GM21619 (cell line): ENCODE data around the gene DOCK3.

Experiments used
- ATAC-seq: cut with Tn5 transposase; IDR thresholded peaks from one replicate; pipeline ENCODE4 v1.9.1; 2021; ENCODE audit not compliant: unreplicated experiment

DOCK3 gene, protein sequence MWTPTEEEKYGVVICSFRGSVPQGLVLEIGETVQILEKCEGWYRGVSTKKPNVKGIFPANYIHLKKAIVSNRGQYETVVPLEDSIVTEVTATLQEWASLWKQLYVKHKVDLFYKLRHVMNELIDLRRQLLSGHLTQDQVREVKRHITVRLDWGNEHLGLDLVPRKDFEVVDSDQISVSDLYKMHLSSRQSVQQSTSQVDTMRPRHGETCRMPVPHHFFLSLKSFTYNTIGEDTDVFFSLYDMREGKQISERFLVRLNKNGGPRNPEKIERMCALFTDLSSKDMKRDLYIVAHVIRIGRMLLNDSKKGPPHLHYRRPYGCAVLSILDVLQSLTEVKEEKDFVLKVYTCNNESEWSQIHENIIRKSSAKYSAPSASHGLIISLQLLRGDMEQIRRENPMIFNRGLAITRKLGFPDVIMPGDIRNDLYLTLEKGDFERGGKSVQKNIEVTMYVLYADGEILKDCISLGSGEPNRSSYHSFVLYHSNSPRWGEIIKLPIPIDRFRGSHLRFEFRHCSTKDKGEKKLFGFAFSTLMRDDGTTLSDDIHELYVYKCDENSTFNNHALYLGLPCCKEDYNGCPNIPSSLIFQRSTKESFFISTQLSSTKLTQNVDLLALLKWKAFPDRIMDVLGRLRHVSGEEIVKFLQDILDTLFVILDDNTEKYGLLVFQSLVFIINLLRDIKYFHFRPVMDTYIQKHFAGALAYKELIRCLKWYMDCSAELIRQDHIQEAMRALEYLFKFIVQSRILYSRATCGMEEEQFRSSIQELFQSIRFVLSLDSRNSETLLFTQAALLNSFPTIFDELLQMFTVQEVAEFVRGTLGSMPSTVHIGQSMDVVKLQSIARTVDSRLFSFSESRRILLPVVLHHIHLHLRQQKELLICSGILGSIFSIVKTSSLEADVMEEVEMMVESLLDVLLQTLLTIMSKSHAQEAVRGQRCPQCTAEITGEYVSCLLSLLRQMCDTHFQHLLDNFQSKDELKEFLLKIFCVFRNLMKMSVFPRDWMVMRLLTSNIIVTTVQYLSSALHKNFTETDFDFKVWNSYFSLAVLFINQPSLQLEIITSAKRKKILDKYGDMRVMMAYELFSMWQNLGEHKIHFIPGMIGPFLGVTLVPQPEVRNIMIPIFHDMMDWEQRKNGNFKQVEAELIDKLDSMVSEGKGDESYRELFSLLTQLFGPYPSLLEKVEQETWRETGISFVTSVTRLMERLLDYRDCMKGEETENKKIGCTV (N-terminal part only)

DNA sequence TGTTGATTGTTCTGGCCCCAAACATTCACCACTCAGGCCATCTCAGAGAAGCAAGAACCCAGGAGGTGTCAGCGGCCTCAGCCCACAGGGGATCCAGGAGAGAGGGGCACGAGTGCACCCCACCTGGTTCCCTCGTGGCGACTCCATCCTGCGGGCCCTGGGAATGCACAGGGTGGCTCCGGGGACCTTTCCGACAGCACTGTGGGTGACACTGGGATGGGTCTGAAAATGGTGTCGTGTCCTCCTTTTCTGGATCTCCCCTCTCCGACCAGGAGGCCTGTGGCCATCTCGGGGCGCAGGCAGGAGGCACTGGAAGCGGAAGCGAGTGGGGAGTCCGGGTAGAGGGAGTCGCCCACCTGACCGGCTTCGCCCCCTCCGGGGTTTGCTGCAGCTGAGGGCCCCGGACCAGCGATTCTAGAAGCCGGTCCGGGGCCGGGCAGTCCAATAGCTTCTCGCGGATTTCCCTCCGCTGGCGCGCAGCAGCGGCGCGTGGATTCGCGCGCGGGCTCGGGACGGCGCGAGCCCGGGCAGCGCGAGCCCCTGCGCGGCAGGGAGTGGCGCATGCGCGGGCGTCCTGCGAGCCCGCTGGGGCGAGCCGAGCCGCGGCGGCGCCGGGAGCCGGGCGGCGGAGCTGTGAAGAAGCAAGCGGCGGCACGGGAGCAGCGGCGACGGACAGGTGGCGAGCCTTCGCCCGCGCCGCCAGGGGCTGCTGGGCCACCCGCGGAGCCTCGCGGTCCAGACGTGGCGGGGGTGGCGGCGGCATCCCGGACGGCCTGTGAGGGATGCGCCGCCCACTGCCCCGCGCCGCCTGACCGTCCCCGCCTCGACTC is at the start of gene DOCK3:
DOCK3 (plus strand) TSS at position 579 of the 830 bp plus-strand sequence. CDS start 337 bp downstream, outside the sequence.
- no peak for ATAC-seq

DNA sequence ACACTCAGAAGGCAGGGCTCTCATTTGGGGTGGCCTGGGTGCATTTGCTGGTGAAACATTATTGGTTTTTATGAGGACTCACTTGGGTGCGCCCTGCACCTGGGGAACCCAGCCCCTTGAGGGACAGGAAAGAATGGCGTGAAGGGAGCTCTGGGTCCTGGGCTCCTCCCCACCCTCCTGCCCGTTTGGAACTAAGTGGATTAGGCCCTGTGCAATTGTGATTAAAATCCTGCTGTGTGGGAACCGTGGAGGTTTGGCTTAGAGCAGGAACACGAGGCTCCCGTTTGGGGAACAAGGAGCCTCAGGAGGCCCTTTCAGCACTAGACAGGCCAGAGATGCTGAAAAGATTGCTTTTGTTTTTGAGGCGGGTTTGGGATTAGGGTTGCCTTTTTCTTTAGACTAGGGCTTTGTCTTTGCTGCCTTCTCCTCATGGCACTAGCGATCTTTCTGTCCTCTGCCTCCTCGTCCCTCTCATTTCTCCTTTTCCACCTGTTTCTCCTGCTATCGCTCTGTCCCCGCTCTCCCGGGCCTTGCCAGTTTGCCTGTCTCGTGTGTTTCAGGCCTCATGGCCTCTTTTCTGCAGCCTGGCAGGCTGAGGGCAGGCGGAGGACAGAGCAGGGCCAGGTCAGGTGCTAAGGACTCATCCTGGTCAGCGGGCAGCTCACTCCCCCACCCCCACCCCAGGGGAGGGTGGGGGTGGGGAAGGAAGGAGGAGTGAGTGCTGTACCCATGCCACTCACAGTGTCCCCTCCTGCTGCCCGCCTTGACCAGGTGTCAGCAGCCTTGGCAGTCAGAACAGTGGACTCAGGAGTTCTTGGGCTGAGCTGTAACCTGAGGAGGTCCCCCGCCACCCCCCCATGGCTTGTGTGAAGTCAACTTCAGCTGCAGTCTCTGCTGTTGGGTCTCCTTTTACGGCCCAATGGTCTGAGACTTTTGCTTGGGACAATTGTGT is 49.2 kb upstream of the DOCK3 start:
- ATAC-seq: no peak

DNA sequence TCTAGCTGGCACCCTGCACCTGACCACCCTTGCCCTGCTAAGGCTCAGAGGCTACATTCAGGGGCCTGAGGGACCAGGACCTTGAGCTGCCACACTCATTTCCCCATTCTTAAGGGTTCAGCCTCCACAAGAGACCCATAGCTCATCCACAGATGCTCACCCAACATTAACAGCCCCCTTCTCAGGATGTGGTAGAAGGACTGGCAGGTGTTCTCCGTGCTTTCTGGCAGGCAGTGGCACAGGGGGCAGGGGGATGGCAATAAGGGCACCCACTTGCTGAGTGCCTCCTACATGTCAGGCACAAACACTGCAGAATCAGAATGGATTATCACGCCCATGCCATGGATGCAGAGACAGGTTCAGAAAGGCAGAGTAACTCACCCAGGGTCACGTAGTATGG is 48.3 kb upstream of the DOCK3 start:
- no peak for ATAC-seq

DNA sequence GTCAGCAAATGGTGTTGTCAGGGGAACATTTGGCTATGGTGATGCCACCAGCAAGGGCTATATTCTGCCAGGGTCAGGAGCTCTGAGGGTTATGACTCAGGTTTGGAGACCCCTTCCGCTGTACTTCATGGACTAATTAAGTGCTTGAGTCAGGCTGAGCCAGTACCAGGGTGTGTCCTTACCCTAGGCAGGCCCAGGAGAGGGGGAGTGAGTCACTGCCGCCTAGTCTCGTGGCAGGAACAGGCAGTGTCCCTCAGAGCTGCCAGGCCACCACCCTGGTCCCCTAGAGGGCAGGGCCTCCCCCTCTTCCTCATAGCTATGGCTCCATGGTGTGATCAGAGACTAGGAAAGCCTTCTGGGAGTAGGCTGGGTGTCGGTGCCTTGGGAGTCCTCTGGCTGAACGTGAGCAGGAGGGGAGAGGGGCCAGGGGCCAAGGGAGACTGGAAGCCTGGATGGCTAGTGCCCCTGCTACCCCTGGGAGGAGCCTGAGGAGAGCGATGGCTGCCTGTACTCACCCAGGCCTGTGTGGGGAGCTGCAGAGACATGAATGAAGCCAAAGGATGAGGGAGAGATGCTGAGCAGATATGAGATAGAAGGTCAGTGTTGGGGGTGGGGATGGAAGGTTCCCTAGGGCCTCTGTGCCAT is 47.2 kb upstream of the DOCK3 start:
- no peak for ATAC-seq

DNA sequence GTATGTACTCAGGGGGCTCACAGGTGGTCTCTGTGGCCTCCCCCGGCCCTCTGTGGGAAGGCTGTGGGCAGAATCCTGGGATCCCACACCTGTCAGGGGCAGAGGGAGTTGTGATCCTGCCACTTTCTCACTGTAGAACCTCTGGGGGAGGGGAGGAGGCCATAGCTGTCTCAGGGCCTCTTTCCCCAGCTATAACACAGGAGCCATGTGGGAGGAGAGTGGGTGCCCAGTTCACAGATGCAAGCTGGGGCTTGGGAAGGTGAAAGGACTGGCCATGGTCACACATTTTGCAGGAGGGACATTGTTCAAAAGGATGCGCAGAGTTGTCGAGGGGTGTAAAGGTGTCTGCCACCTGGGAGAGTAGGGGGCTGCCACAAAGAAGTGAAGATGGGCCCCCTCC is 46.1 kb upstream of the DOCK3 start:
- ATAC-seq: no peak

DNA sequence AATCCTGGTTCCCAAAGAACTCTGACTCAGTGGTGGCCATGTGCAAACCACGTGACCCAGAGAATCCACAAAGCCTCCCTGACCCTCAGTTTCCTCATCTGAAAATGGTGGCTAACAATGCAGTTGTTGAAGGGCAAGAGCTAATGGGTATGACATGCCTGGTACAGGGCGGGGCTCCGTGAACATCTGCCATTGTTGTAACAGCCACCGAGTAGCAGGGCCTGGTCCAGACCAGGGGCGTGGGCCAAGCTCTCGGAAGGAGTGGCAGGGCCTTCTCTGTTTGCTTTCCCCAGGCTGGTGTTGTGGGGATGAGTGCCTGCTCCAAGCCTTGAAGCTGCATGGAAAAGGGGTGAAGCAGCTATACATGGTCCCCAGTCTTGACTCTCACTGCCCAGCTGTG is 44.3 kb upstream of the DOCK3 start:
- ATAC-seq: no peak

DNA sequence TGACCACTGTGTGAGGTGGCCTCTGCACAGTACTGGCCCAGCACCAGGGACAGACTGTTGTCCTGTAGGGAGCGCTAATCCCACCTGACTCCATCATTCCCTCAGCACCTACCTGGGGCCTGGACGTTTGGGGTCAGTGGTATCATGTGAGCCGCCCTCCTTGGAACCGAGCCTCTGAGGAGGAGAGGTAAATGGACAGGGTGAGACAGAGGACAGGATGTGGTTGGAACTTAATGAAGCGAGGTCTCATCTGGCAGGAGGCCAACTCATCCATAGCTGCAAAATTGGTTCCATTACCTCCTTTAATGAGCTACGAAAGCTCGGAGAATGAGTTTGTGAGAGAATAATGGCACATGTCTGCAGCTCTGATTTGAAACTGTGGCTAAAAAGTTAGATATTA is 43.9 kb upstream of the DOCK3 start:
- no peak for ATAC-seq

DNA sequence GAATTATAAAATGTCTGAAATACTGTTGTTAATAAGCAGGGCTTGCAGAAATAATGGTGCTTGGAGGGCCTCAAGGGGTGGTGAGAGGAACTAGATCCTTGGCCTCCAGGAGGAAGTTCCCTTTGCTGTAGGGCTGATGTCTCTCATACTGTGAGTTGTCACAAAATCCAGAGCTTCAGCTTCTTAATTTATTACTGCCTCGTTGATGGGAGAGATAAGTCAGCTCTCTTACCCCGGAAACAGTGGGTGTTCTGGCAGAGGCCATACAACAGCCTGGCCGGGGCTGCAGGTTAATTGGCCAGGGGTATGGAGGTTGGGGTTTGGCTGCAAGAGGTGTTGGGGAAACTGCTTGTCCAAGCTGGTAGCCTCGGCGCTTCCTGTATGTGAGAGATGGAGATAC is 42.3 kb upstream of the DOCK3 start:
- ATAC-seq: no peak

DNA sequence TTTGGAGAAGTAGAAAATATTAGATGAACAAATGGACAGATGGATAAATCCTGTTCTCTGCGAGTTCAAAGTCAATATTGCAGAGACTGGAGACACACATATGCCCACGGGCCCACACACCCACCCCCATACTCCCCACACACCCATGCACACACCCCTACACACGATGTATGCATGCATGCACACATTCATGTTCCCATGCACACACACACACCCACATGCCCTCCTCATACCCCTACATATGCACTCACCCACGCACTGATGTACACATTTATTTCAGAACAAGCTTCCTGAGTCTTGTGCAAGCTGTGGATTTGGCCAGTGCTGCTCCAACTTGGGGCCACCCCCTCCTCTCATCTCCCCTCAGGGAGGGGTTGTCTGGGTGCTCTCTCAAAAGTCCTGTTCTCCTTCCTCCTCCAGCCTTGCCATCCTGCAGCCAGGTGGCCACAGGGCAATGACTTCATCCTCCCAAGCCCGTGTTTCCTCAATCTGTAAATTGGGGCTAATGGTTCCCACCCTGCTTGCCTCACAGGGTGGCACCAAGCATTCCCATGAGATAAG is 41.4 kb upstream of the DOCK3 start:
- ATAC-seq: no peak

DNA sequence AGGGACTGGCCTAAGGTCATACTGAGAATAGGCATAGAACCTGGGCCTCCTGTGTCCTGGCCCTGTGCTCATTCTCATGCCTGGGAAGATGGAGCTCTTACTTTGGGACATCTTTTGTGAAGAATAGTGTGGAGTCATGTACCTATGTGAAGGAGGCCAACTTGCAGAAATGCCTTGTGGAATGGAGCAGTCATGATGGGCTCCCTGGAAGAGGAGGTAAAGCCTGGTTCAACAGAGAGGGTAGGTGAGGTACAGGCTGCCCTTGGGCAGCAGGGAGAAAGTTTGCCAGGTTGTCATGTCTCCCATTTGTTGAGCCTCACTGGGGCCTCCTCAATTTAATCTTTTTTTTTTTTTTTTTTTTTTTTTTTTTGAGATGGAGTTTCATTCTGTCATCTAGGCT is 39.7 kb upstream of the DOCK3 start:
- ATAC-seq: no peak

DNA sequence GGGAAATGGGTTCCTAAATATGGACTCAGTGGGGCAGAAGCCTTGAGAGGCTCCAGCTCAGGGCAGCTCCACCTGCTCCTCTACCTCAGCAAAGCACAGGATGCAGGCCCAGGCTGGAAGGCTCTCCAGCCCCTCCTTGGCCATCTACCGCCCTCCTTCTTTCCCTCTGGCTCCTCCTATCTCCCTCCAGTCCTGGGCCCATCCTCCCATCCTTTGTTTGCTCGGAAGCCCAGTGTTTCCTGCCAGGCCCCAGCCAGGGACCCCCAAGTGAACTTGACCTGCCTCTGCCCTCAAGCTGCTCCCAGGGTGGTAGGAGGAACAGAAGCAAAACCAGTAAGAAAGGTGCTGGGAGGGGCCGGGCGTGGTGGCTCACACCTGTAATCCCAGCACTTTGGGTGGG is 37.7 kb upstream of the DOCK3 start:
- ATAC-seq: no peak

DNA sequence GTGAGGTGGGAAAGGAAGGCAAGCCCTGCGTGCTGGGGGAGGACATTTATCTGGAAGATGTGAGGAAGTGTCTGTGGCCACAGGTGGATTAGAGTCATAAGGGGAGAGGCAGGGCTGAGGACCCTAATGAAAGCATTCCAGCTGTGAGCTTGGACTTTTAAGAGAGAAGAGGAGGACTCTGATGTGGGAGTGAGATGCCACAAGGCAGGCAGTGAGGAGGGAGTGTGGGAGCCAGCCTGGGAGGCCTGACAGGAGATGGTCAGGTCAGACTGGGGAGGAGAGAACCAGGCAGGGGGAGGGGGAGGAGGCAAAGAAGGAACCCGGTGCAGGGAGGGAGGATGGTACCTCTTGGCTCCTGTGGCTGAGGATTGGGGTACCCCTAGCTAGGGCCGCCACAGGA is 36.8 kb upstream of the DOCK3 start:
- no peak for ATAC-seq

DNA sequence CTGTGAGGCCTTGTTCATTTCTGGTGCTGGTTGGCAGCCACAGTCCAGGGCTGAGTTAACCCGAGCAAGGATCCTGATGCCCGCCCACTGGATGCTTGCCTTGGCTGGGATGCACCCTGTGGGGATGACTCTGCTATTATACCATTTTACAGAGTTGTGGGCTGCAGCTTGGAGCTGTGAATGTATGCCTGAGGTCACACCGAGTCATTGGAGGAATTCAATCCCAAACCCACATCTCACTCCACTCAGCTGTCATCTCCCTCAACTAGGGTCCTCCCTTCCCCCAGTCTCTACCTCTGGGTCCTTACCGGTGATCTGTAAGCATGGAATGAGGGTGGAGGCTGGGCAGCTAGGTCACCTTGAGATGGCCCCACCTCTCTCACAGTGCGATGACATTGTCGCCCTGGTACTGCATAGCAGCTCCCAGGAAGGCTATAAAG is 35.7 kb upstream of the DOCK3 start:
- no peak for ATAC-seq

DNA sequence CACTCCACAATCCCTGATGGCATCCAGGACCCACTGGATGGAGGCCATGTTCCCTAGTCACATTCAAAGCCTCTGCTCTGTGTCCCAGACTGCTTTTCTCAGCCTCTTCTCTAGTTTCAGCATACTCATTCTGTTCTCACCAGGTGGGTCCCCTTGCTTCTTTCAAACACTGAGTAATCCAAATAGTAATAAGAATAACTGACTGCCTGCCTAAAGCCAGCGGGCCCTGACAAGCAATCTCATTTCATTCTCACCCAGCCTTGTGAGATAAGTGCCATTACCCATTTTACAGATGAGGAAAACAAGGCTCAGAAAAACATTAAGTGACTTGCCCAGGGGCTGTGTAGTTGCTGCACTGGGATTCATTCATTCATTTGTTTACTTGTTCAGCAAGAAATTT is 32.3 kb upstream of the DOCK3 start:
- no peak for ATAC-seq

DNA sequence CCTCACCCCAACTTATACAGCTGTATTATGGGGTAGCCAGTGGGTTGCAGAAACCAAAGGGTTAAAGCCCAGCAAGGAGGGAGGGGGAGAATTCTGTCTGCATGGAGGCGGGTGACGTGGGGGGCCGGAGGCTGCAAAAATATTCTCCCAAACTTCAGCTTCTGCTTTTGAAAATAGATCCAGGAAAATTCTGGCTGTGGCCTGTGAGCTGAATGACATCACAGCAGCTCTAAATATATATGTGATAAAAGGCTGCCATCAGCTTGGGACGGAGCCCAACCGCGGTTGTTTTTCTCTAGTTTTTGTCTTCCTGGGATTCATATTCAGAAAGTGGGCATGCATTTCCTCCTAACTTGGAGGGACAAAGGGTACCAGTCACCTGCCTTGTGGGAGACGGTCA is 30.2 kb upstream of the DOCK3 start:
- ATAC-seq: no peak

DNA sequence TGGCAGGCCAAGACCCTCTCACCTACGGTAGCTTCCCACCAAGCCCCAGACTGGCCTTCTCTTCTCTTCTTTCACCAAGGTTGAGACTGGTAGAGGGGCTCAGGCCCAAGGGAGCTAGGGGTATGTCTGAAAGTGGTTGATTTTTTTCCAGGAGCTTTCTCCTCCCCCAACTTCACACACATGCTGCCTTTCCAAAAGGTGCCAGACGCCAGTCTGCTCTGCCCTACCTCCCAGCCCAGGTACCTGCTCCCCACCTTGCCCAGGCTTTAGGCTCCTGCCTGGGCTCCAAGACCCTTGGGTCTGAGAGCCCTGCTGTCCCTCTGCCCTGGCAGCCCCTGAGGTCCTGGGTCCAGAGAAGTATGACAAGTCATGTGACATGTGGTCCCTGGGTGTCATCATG is 29.3 kb upstream of the DOCK3 start:
- no peak for ATAC-seq

DNA sequence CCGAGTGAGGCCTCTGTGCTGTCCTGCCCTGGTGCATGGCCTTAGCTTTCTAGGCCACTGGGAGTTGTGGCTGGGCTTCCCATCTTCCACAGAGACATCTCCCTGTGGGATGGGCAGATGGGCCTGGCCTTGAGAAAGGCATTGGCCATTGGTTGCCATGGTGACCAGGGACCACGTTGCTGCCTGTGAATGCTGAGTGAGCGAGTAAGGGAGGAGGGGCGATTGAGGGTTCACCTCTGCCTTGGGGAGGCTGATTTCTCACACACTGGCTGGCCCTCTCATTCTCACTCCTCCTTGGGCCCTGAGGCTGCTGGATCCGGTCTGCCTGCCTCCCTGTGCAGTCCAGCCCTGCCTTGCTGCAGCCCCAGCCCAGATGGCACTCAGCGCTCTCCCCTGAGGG is 26.4 kb upstream of the DOCK3 start:
- ATAC-seq: no peak

DNA sequence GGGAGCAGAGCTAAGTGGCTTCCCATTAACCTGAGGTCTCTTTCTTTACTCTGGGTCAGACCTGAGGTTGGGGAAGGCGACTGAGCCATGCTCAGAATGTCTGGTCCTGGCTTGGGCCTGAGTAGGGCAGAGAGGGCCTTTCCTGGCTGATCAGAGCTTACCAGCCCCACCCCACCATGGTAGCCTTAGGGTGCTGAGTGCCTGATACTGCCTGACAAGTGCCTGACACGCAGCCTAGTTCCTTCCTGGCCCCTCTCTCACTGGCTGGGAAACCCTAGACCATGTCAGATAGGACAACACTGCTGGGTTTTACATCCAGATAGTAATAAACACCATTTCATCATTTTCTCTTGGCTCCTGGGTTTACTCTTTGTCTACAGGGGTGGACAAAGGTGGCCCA is 25.8 kb upstream of the DOCK3 start:
- ATAC-seq: no peak
